Fibroblast of skin of abdomen (primary cell): ENCODE data around the gene R3HCC1L.

Source experiments
- DNase-seq: peaks from one replicate; pipeline ENCODE4 v3.0.0-alpha.2; 2013

R3HCC1L gene

GRCh38 chr10:98289802-98290209 lies 155.3 kb downstream of the R3HCC1L start:
- DNase-seq: no peak

- DNase-seq: no peak
These were observed 158.5 kb downstream of the R3HCC1L start for GRCh38 chr10:98292971-98293370.

- peak; percentile 32 for DNase-seq
These were observed 159.3 kb downstream of the R3HCC1L start for GRCh38 chr10:98293550-98294269.

GRCh38 chr10:98294270-98294627 lies 159.8 kb downstream of the R3HCC1L start:
- no peak for DNase-seq
